ENCODE data around the gene TAF1L.
"Not testable (repeated sequence)": the region's sequence is repeated elsewhere in the genome, so short reads cannot be mapped to it uniquely, and the experiment has no call there.

Gene TAF1L, protein sequence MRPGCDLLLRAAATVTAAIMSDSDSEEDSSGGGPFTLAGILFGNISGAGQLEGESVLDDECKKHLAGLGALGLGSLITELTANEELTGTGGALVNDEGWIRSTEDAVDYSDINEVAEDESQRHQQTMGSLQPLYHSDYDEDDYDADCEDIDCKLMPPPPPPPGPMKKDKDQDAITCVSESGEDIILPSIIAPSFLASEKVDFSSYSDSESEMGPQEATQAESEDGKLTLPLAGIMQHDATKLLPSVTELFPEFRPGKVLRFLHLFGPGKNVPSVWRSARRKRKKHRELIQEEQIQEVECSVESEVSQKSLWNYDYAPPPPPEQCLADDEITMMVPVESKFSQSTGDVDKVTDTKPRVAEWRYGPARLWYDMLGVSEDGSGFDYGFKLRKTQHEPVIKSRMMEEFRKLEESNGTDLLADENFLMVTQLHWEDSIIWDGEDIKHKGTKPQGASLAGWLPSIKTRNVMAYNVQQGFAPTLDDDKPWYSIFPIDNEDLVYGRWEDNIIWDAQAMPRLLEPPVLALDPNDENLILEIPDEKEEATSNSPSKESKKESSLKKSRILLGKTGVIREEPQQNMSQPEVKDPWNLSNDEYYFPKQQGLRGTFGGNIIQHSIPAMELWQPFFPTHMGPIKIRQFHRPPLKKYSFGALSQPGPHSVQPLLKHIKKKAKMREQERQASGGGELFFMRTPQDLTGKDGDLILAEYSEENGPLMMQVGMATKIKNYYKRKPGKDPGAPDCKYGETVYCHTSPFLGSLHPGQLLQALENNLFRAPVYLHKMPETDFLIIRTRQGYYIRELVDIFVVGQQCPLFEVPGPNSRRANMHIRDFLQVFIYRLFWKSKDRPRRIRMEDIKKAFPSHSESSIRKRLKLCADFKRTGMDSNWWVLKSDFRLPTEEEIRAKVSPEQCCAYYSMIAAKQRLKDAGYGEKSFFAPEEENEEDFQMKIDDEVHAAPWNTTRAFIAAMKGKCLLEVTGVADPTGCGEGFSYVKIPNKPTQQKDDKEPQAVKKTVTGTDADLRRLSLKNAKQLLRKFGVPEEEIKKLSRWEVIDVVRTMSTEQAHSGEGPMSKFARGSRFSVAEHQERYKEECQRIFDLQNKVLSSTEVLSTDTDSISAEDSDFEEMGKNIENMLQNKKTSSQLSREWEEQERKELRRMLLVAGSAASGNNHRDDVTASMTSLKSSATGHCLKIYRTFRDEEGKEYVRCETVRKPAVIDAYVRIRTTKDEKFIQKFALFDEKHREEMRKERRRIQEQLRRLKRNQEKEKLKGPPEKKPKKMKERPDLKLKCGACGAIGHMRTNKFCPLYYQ (N-terminal part only)

DNA sequence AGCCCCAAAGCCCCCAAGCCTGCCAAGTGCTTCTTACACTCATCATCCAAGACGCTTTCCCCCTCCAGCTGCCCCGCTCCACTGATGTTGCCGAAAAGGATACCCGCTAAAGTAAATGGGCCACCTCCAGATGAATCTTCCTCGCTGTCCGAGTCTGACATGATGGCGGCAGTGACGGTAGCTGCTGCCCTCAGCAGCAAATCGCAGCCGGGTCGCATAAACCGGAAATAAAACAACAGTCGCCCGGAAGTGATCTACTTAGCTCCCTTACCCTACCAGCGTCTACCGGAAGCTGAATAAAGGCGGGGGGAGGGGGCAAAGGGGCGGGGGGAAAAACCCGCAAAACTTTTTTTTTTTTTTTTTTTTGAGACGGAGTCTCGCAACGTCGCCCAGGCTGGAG is at the start of gene TAF1L:
Gene TAF1L (minus strand): TSS at position 308 of the 400 bp plus-strand sequence. CDS start 90 bp downstream, at position 218.
- DNase-seq: no peak

GRCh38 chr9:32681751-32682150 is 46.3 kb upstream of the TAF1L start:
- no peak for DNase-seq

DNA sequence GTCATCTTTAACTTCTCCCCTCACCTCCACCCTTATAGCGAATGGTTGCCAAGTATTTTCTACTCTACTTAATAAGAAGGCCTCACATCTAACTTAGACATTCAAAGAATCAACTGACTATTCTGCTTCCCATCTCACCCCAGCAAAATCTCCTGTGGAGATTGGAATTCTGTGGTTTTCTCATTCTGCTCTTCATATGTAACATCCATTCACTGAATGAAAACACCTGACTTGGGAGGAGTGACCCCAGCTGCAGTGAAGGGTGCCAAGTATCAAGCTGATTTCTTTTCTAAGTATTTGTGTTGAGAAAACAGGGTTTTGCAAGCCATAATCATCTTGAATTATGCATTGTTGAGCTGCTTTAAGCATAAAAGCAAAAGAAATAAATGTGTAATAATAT is 42.5 kb upstream of the TAF1L start:
- DNase-seq: no peak

DNA sequence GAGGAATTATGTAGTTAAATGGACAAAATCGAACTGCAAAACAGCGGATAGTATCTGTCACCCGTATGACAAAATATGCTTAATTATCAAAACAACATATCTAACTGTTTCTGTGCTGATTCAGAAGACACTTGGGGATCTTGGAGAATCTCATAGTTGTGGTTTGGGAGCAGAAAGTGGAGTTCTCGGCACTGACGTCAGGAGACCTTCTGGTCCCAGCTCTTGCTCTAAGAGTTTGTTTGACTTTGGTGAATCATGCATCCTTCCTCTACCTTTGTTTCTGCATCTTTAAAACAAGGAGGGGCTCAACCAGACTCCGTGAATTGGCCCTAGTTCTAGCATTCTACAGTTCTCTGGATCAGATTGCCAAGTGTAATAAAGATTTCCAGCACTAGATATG is 37.0 kb upstream of the TAF1L start:
- no peak for DNase-seq

GRCh38 chr9:32671333-32671732 is 35.9 kb upstream of the TAF1L start:
- DNase-seq: no peak

- DNase-seq: no peak
Measured at GRCh38 chr9:32665101-32665500, 29.6 kb upstream of the TAF1L start.

- no peak for DNase-seq
Measured at GRCh38 chr9:32663741-32664140, 28.3 kb upstream of the TAF1L start.

DNA sequence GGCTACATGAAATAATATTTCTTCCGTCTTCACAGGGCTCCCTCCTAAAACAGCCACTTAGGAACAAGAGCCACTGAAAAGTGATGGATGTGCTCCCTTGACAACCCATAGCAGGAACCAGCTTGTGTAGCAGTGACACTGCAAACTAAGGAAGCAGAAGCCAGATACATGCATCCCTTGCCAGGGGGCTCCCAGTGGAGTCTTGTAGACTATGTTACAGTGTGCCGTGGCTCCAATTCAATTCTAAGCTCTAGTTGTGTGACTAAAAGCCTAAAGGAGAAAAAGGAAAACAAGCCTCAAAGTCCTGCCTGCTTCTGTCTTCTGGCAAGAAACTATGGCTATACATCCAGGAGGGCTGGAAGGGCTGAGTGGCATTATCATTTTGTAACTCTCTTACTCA is 12.2 kb upstream of the TAF1L start:
- no peak for DNase-seq

DNA sequence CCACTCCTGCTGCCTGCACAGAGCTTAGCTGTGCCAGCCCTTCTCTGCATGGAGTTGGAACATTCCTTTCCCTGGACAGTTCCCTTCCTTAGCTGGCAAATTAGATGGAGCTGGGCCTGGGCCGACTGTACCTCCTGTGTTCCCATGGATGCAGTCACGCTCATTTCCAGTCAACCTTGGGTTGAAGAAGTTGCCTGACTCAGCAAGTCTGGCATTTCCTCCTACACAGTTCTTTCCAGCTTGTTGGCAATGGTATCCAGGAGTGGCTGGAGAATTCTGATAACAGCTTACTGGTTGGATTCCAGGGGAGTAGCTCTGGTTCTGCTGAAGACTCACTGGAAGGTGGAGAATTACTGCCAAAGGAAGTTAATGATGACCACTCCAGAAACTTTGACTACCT is 9.2 kb upstream of the TAF1L start:
- DNase-seq: peak; percentile 54

DNA sequence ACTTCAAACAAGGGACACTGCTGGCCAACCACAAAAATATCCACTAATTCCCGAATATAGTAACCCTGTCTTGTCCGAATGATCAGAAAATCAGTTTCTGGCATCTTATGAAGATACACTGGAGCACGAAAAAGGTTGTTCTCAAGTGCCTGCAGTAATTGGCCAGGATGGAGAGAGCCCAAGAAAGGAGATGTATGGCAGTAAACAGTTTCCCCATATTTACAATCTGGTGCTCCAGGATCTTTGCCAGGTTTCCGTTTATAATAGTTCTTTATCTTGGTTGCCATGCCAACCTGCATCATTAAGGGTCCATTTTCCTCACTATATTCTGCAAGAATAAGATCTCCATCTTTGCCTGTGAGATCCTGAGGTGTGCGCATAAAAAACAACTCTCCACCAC is 2.3 kb downstream of the TAF1L start:
- not testable (repeated sequence) for DNase-seq

GRCh38 chr9:32631991-32632390 is 3.5 kb downstream of the TAF1L start:
- DNase-seq: no peak

- DNase-seq: no peak
Measured at GRCh38 chr9:32627394-32627954, 8.0 kb downstream of the TAF1L start.

GRCh38 chr9:32625320-32625719 is 10.1 kb downstream of the TAF1L start:
- no peak for DNase-seq

GRCh38 chr9:32622948-32623347 is 12.5 kb downstream of the TAF1L start:
- no peak for DNase-seq

- DNase-seq: no peak
Measured at GRCh38 chr9:32618261-32618660, 17.2 kb downstream of the TAF1L start.

DNA sequence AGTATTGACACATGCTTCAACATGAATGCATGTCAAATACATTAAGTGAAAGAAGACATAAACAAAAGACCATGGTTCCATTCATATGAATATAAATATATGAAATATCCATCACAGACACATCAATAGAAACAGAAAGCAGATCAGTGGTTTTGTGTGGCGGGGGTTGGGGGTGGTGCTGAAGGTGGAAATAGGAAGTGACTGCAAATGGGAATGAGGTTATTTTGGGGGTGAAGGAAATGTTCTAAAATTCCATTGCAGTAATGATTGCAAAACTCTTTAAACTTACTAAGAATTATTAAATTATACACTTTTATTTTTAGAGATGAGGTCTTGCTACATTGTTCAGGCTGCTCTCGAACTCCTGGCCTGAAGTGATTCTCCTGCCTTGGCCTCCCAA is 28.7 kb downstream of the TAF1L start:
- no peak for DNase-seq

DNA sequence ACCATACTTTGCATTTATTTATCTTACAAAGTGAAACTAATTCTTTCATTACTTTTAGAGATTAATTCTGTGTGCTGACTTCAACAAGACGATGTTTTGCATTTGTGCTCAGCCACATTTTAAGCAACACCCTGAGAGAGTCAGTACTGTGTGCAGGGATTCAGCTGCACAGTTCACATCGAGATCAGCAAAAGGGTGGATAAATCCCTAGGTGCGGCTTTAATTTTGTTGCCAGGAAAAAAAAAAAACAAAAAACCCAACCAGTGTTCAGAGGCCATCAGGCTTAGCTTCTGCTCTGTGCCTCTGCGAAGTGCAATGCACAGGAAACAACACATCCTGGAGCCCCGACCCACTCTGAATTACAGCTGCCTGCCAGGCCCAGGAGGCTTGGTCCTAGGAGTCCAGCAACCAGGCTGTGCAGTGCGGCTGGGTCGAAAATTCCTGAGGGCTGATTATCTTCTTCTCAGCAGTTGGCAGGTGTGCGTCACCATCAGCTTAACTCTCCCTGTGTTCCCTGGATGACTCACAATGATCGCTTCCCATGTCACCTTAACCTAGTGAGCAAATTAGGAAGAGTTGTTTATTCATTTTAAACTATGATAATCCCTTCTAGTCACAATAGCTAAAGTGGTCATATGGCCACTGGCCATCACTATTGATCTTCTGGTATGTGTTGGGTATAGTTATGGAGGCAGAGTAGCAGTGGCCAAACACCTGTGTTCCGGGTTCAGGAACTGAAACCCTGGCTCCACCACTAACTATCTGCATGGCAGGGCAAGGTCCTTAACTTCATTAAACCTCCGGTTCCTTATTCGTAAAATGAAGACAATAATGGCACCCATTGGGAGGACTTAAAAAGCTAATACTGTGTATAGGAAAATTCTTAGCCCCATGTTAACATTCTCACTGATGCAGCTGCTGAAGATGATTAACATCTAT is 31.3 kb downstream of the TAF1L start:
- no peak for DNase-seq

DNA sequence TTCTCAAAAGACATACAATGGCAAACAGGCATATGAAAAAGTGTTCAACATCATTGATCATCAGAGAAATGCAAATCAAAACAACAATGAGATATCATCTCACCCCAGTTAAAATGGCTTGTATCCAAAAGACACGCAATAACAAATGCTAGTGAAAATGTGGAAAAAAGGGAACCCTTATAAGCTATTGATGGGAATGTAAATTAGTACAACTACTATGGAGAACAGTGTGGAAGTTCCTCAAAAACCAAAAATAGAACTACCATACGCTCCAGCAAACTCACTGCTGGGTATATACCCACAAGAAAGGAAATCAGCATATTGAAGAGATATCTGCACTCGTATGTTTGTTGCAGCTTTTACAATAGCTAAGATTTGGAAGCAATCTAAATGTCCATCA is 36.4 kb downstream of the TAF1L start:
- DNase-seq: not testable (repeated sequence)

DNA sequence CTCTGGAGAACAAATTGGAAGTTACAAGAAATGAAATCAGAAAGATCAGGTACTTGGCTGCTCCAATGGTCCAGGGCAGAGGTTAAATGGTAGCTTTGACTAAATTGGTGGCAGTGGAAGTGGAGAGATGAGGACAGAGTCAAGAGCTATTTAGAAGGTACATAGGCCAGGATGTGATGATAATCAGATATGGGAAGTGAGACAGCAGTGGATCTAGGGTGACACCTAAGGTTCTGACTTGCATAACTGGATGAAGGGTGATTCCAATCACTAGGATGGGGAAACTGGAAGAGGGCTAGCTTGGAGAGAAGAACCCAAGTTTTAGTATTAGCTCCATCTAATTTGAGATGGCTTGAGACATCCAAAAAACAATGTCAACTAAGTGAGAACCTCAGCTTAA is 38.5 kb downstream of the TAF1L start:
- no peak for DNase-seq

- no peak for DNase-seq
Measured at GRCh38 chr9:32596096-32596865, 39.2 kb downstream of the TAF1L start.

DNA sequence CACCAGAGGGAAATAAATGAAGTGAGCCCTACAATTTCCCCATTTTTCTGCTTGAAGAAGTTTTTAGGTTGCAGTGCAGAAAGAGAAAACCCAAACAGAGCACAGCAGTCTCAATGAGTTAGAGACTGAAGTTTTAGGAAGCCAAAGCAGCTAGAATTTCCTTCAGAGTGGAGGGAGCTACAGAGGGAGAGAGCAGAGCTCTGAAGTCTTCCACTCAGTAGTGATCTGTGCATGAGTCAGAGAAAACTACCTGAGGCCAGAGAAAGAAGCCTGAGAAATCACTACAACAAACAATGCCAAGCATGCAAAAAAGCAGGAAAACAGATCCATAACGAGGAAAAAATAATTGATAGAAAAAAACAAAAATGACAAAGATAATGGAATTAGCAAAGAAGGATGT is 44.6 kb downstream of the TAF1L start:
- DNase-seq: no peak

Data from HCEC 1CT (cell line).